Stimulated activated CD4-positive, alpha-beta T cell treated with anti-CD3 and anti-CD28 coated beads, Interleukin-2, amount 100 ng/mL, for 4 hours (primary cell): ENCODE results near the gene LRRC9.
"Not testable (repeated sequence)": the region's sequence is repeated elsewhere in the genome, so short reads cannot be mapped to it uniquely, and the experiment has no call there.

Experiments
- DNase-seq: peaks from one replicate; pipeline ENCODE4 v3.0.0-alpha.2; 2020; ENCODE audit warnings: low read depth

The LRRC9 gene

DNA sequence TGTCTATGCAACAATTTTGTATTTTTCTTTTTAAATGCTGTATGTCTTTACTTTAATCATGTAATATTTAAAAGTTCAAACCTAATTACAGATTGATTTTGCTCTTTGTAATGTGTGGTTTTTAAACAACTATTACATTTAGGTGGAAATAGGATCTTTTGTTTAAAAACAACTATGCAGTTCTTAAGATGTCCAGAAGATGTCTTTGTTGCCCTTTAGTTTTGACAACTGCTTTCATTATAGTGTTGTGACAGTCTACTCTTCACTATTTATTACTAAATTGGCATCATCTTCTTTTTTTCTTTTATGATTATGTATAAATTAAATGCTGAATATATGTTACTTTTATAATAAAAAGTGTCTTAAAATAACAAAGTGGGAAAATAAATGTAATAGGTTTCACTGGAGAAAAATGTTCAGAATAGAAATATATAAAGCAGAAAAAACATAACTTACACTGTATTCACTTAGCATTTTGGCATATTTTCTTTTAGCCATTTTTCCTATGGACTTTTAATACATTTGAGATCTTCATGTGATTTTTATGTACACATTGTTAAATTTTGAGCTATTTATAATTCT lies 144.6 kb downstream of the LRRC9 start:
- no peak for DNase-seq

DNA sequence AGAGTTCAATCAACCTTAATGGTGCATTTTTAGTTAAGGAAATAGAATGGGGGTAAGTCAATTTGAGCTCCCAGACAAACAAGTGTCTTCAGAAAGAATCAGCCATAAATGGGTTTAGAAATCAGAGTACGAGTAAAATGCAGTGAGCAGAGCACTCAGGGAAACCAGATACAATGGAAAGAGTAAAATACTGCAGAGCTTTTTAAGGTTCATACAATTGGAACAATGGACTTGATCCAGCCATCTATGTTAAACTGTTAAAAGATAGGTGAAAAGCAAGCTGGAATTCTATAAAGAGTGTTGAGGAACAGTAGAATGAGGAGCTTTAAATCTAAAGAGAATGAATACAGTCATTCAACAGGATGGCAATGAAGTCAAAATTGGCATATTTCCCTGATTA lies 147.9 kb downstream of the LRRC9 start:
- DNase-seq = no peak

DNA sequence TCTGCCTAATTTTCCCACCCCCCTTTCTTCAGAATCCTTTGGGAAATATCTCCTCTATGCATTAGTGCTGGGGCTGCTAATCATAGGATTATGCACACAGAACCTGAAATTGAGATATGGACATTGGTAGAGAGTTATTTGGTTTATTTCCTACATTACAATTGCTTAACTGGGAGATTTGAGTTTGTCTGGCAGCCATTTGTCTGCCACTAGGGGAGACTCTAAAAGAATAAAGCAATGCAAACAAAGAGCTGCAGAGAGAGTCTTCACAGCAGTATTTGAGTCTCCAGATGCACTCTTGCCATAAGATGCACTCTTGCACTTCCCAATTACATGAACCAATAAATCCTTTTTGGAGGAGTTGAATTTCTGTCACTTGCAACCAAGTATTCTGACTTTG lies 159.8 kb downstream of the LRRC9 start:
- DNase-seq = no peak

- DNase-seq = no peak
These were observed 165.1 kb downstream of the LRRC9 start for GRCh38 chr14:60085085-60085484.

DNA sequence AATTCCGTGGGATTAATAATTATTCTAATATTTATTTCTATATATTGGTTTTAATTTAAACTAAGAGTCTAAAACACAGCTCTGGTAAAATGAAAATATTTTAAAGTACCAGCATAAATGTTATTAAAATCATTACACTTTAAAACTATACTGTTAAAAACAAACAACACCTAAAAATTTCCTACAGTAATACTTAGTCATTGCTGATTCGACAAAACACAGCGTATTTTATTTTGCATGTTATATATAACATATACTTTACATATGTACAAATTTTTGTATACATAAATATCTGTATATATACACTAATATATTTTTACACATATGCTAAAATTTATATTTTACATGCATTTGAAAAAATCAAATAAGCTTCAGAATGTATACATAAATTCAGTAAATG lies 165.7 kb downstream of the LRRC9 start:
- no peak for DNase-seq

DNA sequence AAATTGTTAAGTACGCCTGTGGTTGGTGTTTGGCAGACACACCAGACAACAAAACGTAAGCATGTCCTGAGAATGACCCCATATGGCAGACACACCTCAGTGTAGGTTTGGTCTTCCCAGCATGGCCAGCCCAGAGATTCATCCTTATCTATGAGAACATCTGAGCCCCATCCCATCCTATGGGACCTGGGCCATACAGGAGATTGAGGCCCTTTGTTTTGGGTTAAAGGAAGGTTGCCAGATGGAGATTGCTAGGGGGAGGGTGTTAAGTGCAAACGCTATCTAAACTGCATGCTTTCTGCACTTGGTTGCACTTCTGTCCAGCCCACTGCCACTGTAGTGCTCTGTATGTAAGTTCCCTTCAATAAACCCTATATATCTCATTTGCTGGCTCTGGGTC lies 167.7 kb downstream of the LRRC9 start:
- no peak for DNase-seq

- DNase-seq = no peak
These were observed 169.3 kb downstream of the LRRC9 start for GRCh38 chr14:60089221-60089620.

DNA sequence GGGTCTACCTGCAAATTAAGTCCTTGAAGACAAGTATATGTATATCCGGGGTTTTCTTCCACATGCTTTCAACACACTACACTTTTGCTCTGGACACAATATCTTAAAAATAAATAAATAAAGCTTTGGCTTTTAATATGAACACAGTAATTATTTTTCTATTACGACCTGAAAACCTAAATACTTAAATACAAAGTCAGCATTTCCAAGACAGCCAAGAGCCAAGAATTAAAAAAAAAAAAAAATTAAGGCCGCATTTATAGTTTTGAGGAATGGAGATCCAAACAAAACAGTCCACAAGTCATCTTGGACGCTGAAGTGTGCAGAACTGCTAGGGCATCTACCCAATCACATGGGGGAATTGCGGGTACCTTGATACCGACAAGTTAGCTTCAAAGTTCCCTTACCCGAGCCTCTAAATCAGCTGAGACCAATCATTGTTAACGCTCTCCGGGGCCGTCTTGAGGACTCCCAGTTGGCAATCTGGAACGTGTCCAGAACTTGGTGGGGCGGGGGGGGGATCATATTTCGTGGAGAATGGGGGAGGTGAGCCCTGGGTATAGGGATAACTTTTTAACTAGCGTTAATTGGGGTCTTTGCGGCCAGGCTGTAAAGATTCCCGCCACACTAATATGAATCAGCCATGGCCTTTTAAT lies 171.0 kb downstream of the LRRC9 start:
- no peak for DNase-seq

DNA sequence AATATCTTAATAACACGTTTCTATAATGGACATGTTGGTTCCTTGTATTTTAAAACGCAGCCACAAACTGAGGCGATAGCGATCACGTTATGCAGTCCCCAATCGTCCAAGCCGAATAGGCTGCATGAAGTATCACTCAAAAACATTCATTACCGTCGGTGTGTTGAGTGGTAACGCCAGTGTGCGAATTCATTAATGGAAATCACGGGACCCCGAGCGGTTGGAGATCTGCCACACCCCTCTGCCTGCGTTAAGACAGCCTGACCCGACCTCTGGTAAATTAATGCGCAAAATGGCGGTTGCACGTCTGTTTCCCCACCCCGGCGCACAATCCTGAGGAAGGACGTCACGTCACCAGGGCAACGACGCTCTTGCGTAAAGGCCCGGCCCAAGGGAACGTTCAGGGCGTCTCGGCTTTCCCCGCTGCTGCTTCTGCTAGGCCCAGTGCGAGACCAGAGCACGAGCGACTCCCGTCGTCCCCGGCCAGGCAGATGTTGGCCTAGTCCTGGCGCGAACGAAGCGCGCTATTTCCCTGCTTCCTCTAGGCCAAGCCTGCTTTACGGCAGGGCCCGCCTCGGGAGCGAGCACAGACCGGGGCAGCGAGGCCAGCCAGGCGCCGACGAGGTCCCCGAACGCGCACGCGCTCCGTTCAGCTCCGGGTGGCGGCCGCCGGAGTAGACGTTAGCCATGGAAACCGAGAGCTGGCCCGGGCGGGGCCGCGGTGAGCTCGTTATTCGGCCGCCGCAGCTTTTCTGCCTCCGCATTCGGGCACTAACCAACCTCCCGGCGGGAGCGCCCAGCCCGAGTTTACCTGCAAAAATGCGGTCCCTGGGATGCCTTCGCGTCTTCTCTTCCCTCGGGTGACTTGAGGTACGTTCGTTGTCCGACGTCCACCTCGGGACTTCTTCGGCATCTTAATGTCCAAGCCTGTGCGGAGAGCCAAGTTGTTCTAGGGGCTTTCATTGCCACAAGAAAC lies 171.9 kb downstream of the LRRC9 start, which contains the start of gene PCNX4:
PCNX4 (plus strand) TSS at position 374 of the 976 bp plus-strand sequence. CDS start 15,716 bp downstream, outside the sequence.
- peak; percentile 90 for DNase-seq

- no peak for DNase-seq
These were observed 172.6 kb downstream of the LRRC9 start for GRCh38 chr14:60092526-60092920.

- no peak for DNase-seq
These were observed 173.1 kb downstream of the LRRC9 start for GRCh38 chr14:60093080-60093479.

GRCh38 chr14:60093606-60094005 lies 173.7 kb downstream of the LRRC9 start:
- DNase-seq = no peak

DNA sequence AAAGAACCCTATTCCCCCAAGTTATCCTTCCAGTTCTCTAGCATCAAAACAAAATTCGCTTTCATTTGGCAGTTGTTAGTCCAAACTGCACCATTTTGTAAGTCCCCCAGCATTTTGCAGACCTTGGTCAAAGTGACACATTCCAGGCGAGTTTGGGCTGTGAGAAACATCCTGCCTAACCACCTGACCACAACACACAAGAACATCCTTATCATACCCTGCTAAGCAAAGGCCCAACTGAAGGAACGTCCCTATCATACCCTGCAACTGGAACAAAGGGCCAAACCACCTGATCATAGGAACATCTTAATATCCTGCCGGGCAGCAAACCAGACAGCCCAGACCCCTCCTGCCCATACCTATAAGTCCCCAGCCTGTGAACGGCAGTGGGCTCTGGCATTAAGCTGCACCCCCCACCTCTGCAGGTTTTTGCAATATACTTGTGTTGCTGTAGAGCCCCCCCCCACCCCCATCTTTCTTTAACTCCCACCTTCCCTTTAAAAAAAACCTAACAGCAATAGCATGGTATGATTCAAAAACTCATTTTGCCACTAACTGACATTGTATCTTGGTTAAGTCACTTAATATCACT lies 174.5 kb downstream of the LRRC9 start:
- DNase-seq = no peak

DNA sequence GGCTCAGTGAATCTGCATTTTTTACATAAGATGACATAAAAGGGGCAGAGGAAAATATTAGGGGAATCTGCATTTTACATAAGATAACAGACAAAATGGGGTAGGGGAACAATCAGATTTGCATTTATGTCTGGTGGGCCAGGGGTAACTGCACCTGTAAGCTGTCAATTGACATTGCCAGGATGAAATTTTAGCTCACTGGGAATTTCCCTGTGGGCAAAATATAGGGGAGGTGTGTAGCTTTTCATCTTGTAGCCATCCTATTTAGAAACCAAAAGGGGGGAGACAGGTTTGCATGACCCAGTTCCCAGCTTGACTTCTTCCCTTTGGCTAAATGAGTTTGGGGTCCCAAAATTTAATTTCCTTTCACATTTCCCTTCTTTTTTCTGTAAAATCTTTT lies 175.3 kb downstream of the LRRC9 start:
- no peak for DNase-seq

- DNase-seq = no peak
These were observed 176.0 kb downstream of the LRRC9 start for GRCh38 chr14:60095781-60096450.

DNA sequence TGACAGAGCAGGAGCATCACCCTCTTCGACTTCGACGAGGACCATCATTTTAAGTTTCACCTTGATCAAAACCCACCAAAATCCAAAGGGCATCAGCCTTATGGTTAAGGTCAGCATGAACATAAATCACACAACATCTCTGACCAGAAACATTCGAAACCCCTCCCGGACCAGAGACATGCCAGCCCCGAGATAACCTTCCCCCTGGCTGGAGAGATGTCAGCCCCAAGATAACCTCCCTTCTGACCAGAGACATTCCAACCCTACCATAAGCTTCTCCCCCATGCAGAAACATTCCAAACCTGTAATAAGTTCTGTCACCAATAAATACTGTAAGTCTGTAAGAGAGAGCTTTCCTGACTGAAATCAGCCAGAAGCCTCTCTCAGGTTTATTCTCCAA lies 178.0 kb downstream of the LRRC9 start:
- no peak for DNase-seq

DNA sequence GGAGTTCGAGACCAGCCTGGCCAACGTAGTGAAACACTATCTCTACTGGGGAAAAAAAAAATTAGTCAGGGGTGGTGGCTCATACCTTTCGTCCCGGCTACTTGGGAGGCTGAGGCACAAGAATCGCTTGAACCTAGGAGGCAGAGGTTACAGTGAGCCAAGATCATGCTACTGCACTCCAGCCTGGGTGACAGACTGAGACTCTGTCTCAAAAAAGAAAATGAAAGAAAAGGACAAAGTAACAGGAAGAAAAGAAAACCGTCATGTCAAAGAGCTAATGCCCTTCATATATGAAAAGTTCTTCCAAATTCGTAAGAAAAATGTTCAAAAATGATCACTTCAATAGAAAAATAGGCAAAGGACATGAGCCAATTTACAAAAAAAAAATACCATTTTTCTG lies 179.9 kb downstream of the LRRC9 start:
- DNase-seq = not testable (repeated sequence)

DNA sequence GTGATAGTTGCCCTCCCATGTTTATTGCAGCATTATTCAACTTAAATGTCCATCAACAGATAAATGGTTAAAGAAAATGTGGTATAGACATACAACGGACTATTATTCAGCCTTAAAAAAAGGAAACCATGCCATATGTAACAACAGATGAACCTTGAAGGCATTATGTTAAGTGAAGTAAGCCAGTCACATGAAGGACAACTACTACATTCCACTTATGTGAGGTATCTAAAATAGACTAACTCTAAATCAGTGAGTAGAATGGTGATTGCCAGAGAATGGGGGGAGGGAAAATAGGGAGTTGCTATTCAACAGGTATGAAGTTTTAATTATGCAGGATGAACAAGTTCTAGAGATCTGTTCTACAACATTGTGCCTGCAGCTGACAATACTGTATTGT lies 181.8 kb downstream of the LRRC9 start:
- DNase-seq = no peak

DNA sequence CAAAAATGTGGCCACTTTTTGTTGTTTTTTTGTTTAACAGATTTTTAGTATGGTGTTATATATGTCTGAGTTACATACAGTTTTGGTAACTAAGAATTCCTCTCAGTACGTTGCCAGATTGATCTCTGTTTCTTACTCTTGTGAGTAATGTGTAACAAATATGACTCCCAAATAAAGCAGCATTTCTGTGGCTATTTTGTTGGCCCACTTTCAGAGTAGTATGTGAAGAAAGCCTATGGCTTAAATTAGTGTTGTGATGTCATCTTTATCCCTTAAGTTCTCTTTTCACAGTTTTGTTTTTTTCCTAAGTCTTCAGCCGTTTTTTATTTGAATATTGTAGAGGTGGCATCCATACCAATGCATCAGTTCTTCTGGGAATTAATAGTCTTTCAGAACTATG lies 182.4 kb downstream of the LRRC9 start:
- no peak for DNase-seq

- DNase-seq = no peak
These were observed 186.4 kb downstream of the LRRC9 start for GRCh38 chr14:60106339-60106738.

DNA sequence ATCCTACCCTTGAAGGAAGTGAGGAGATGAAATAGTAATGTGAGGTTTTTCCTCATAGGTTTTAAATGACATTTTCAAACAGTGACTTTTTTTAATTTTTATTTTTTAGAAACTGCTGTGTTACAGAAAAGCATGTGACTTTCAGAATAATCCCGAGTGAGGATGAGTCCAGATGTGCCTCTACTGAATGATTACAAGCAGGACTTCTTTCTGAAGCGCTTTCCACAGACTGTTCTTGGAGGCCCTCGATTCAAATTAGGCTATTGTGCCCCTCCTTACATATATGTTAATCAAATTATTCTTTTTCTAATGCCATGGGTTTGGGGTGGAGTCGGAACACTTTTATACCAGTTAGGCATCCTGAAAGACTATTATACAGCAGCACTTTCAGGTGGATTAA lies 187.5 kb downstream of the LRRC9 start:
- DNase-seq = no peak

GRCh38 chr14:60111732-60112131 lies 191.8 kb downstream of the LRRC9 start:
- DNase-seq = no peak
